Liver (tissue), 5 donors: ENCODE data around the gene HAUS2. TPM values are rescaled to one million over a fixed set of nuclear protein-coding genes. Genes with fewer than 3 reads are reported as not detected.

Experiments used
- JUND ChIP-seq, 2 donors: IDR thresholded peaks; 2 replicates each; pipeline ENCODE4 v1.6.1; 2016; ENCODE audit warnings: antibody characterized with exemption in 2 of 2
- MAX ChIP-seq: IDR thresholded peaks from 2 replicates; pipeline ENCODE4 v1.6.1; 2016; ENCODE audit warnings: antibody characterized with exemption
- RAD21 ChIP-seq, 2 donors: IDR thresholded peaks; 2 replicates each; pipeline ENCODE4 v1.6.1; 2016; ENCODE audit warnings: antibody characterized with exemption in 2 of 2, mild to moderate bottlenecking in 2 of 2
- YY1 ChIP-seq: IDR thresholded peaks from 2 replicates; pipeline ENCODE4 v1.6.1; 2016; ENCODE audit warnings: antibody characterized with exemption, mild to moderate bottlenecking
- polyA plus RNA-seq, 2 donors: library from polyadenylated mRNA; stranded (reverse) in 1 of 2; unstranded in 1 of 2; fragments of 200-250 nt in 1 of 2; fragments of >200 nt in 1 of 2; fragmentation: Nextera tagmentation in 1 of 2; extraction: Ambion mirVana in 1 of 2; gene quantifications; one replicate each; pipeline versions ENCODE4 v1.2.1 to v1.2.3, GENCODE V29; 2013 to 2015
- total RNA-seq, 2 donors: library from RNA; depleted of rRNA; stranded (reverse); fragments of >200 nt; gene quantifications; one replicate each; pipeline ENCODE4 v1.2.3, GENCODE V29; 2014
- donor health status: healthy.
- donor health status: healthy.
- donor health status: healthy.

The HAUS2 gene
- total and polyA plus RNA-seq, 4 donors = 4.1 to 23.2 (median 6.6) TPM

- no peak for TF ChIP-seq RAD21 (IDR thresholded peaks at IDR 0.05)
- TF ChIP-seq YY1 = no peak
- TF ChIP-seq MAX = no peak
- TF ChIP-seq JUND (IDR thresholded peaks at IDR 0.05) = no peak
Measured at GRCh38 chr15:42616107-42616506, 67.5 kb downstream of the HAUS2 start (continued).

Other genes with a start within 250 kb of the HAUS2 start
- gene CAPN3, start 189.3 kb upstream of the HAUS2 start, total RNA-seq = 1 to 10 TPM; 2.0 to 6.1 TPM
- 1 to 10 TPM; 2.2 to 6.1 TPM for gene CAPN3, start 189.3 kb upstream of the HAUS2 start, polyA plus RNA-seq
- 10 to 100 TPM; 21.0 to 25.4 TPM for gene ZNF106, start 57.7 kb upstream of the HAUS2 start, total RNA-seq
- gene ZNF106, start 57.7 kb upstream of the HAUS2 start, polyA plus RNA-seq = 10 to 100 TPM in 1 of 2 donors, 1 to 10 TPM in 1; 7.5 to 19.9 TPM
- gene SNAP23, start 53.2 kb upstream of the HAUS2 start, total RNA-seq = 10 to 100 TPM; 31.3 to 42.9 TPM
- gene SNAP23, start 53.2 kb upstream of the HAUS2 start, polyA plus RNA-seq = 10 to 100 TPM; 16.0 to 19.3 TPM
- 10 to 100 TPM in 1 of 2 donors, 1 to 10 TPM in 1; 7.4 to 14.1 TPM for gene LRRC57, start within 50 bp of the HAUS2 start, total RNA-seq
- 1 to 10 TPM; 2.7 to 3.2 TPM for gene LRRC57, start within 50 bp of the HAUS2 start, polyA plus RNA-seq
- gene STARD9, start 26.8 kb downstream of the HAUS2 start, total RNA-seq = 1 to 10 TPM in 1 of 2 donors, under 1 TPM in 1; 0.75 to 3.9 TPM
- under 1 TPM; 0.26 to 0.32 TPM for gene STARD9, start 26.8 kb downstream of the HAUS2 start, polyA plus RNA-seq
- 1 to 10 TPM; 9.4 to 9.5 TPM for gene CDAN1, start 188.3 kb downstream of the HAUS2 start, total RNA-seq
- 1 to 10 TPM; 2.4 to 4.9 TPM for gene CDAN1, start 188.3 kb downstream of the HAUS2 start, polyA plus RNA-seq